IPS-15b (cell line): ENCODE results near the gene VPS8.

Experiments
- H3K27me3 ChIP-seq: one replicate; pipeline ENCODE4 v1.6.1; 2013; ENCODE audit warnings: low read length; ENCODE audit not compliant: control insufficient read depth, insufficient read depth
- H3K36me3 ChIP-seq: one replicate; pipeline ENCODE4 v1.6.1; 2013; ENCODE audit warnings: low read length; ENCODE audit not compliant: control insufficient read depth, insufficient read depth
- H3K4me1 ChIP-seq: one replicate; pipeline ENCODE4 v1.6.1; 2013; ENCODE audit warnings: mild to moderate bottlenecking, low read length; ENCODE audit not compliant: control insufficient read depth, insufficient read depth
- H3K4me3 ChIP-seq: one replicate; pipeline ENCODE4 v1.5.1; 2013; ENCODE audit warnings: low read depth, low read length
- H3K9ac ChIP-seq: one replicate; pipeline ENCODE4 v1.6.1; 2013; ENCODE audit warnings: low read depth, mild to moderate bottlenecking, low read length
- H3K9me3 ChIP-seq: one replicate; pipeline ENCODE4 v1.6.1; 2013; ENCODE audit warnings: mild to moderate bottlenecking, low read length; ENCODE audit not compliant: control insufficient read depth, insufficient read depth

Gene VPS8

GRCh38 chr3:184788751-184789150 is 23.2 kb upstream of the VPS8 start:
- H3K4me3 ChIP-seq = no peak overlapping the region
- no peaks in the 10 kb centered on the region for H3K36me3 ChIP-seq
- no peak overlapping the region for H3K9ac ChIP-seq
- peaks cover 4% of the 10 kb centered on the region for H3K4me1 ChIP-seq
- peaks cover 6% of the 10 kb centered on the region for H3K27me3 ChIP-seq
- H3K9me3 ChIP-seq = no peaks in the 10 kb centered on the region

- Histone ChIP-seq H3K27me3 (peaks cover 6% of the 10 kb centered on the region), H3K9ac (no peak overlapping the region), H3K36me3 (no peaks in the 10 kb centered on the region), H3K4me3 (no peak overlapping the region), H3K9me3 (no peaks in the 10 kb centered on the region), H3K4me1 (peaks cover 4% of the 10 kb centered on the region)
Measured at GRCh38 chr3:184789314-184789998, 22.5 kb upstream of the VPS8 start.

GRCh38 chr3:184791171-184791570 is 20.8 kb upstream of the VPS8 start:
- H3K27me3 ChIP-seq = peaks cover 6% of the 10 kb centered on the region
- H3K36me3 ChIP-seq = no peaks in the 10 kb centered on the region
- no peak overlapping the region for H3K9ac ChIP-seq
- no peaks in the 10 kb centered on the region for H3K9me3 ChIP-seq
- H3K4me3 ChIP-seq = no peak overlapping the region
- peaks cover 4% of the 10 kb centered on the region for H3K4me1 ChIP-seq

GRCh38 chr3:184795522-184796190 is 16.3 kb upstream of the VPS8 start:
- no peak overlapping the region for H3K4me3 ChIP-seq
- no peaks in the 10 kb centered on the region for H3K36me3 ChIP-seq
- H3K4me1 ChIP-seq = peaks cover 4% of the 10 kb centered on the region
- H3K27me3 ChIP-seq = no peaks in the 10 kb centered on the region
- no peaks in the 10 kb centered on the region for H3K9me3 ChIP-seq
- no peak overlapping the region for H3K9ac ChIP-seq

- no peaks in the 10 kb centered on the region for H3K9me3 ChIP-seq
- H3K4me3 ChIP-seq = no peak overlapping the region
- H3K36me3 ChIP-seq = no peaks in the 10 kb centered on the region
- H3K4me1 ChIP-seq = no peaks in the 10 kb centered on the region
- no peaks in the 10 kb centered on the region for H3K27me3 ChIP-seq
- H3K9ac ChIP-seq = no peak overlapping the region
Measured at GRCh38 chr3:184796551-184796950, 15.4 kb upstream of the VPS8 start.

GRCh38 chr3:184796954-184797353 is 15.0 kb upstream of the VPS8 start:
- H3K4me1 ChIP-seq = no peaks in the 10 kb centered on the region
- H3K36me3 ChIP-seq = no peaks in the 10 kb centered on the region
- H3K4me3 ChIP-seq = no peak overlapping the region
- H3K9me3 ChIP-seq = no peaks in the 10 kb centered on the region
- H3K27me3 ChIP-seq = no peaks in the 10 kb centered on the region
- no peak overlapping the region for H3K9ac ChIP-seq

GRCh38 chr3:184798120-184798519 is 13.8 kb upstream of the VPS8 start:
- Histone ChIP-seq H3K9me3 (no peaks in the 10 kb centered on the region), H3K4me3 (no peak overlapping the region), H3K9ac (no peak overlapping the region), H3K27me3 (no peaks in the 10 kb centered on the region), H3K36me3 (no peaks in the 10 kb centered on the region), H3K4me1 (no peaks in the 10 kb centered on the region)

- H3K4me1 ChIP-seq = no peaks in the 10 kb centered on the region
- H3K9ac ChIP-seq = no peak overlapping the region
- no peaks in the 10 kb centered on the region for H3K36me3 ChIP-seq
- H3K4me3 ChIP-seq = no peak overlapping the region
- no peaks in the 10 kb centered on the region for H3K9me3 ChIP-seq
- H3K27me3 ChIP-seq = no peaks in the 10 kb centered on the region
Measured at GRCh38 chr3:184800349-184800930, 11.5 kb upstream of the VPS8 start.

- no peaks in the 10 kb centered on the region for H3K27me3 ChIP-seq
- H3K4me3 ChIP-seq = no peak overlapping the region
- H3K4me1 ChIP-seq = no peaks in the 10 kb centered on the region
- no peak overlapping the region for H3K9ac ChIP-seq
- H3K36me3 ChIP-seq = no peaks in the 10 kb centered on the region
- H3K9me3 ChIP-seq = no peaks in the 10 kb centered on the region
Measured at GRCh38 chr3:184801241-184801785, 10.7 kb upstream of the VPS8 start.

- Histone ChIP-seq H3K27me3 (no peaks in the 10 kb centered on the region), H3K4me3 (no peak overlapping the region), H3K4me1 (no peaks in the 10 kb centered on the region), H3K36me3 (no peaks in the 10 kb centered on the region), H3K9ac (no peak overlapping the region), H3K9me3 (no peaks in the 10 kb centered on the region)
Measured at GRCh38 chr3:184802150-184802549, 9.8 kb upstream of the VPS8 start.

GRCh38 chr3:184804801-184805200 is 7.2 kb upstream of the VPS8 start:
- Histone ChIP-seq H3K4me3 (no peak overlapping the region), H3K9me3 (no peaks in the 10 kb centered on the region), H3K36me3 (no peaks in the 10 kb centered on the region), H3K4me1 (no peaks in the 10 kb centered on the region), H3K9ac (no peak overlapping the region), H3K27me3 (no peaks in the 10 kb centered on the region)
